Hepatocyte (in vitro differentiated cells): ENCODE results near the gene MAGI2. TPM values are rescaled to one million over a fixed set of nuclear protein-coding genes. Genes with fewer than 3 reads are reported as not detected.

Experiments used
- DNase-seq: peaks from one replicate; pipeline ENCODE4 v3.0.0-alpha.2; 2016; ENCODE audit warnings: low spot score
- H2AFZ ChIP-seq: fragments of 200-600 bp; sonication (generic); 2 replicates; pipeline ENCODE4 v1.6.0; 2016; ENCODE audit warnings: antibody characterized with exemption, mild to moderate bottlenecking
- H3K27ac ChIP-seq: fragments of 200-600 bp; sonication (generic); 2 replicates; pipeline ENCODE4 v1.5.1; 2016; ENCODE audit warnings: mild to moderate bottlenecking
- H3K27me3 ChIP-seq: fragments of 200-600 bp; sonication (generic); 2 replicates; pipeline ENCODE4 v1.6.1; 2016
- H3K36me3 ChIP-seq: fragments of 200-600 bp; sonication (generic); replicated peaks from 2 replicates; pipeline ENCODE4 v1.5.1; 2016; ENCODE audit warnings: low read depth; ENCODE audit not compliant: insufficient read depth
- H3K4me1 ChIP-seq: fragments of 200-600 bp; sonication (generic); 2 replicates; pipeline ENCODE4 v1.5.1; 2016; ENCODE audit warnings: mild to moderate bottlenecking, moderate library complexity; ENCODE audit not compliant: insufficient read depth
- H3K4me2 ChIP-seq: fragments of 200-600 bp; sonication (generic); 2 replicates; pipeline ENCODE4 v1.6.0; 2016
- H3K4me3 ChIP-seq: fragments of 200-600 bp; sonication (generic); 2 replicates; pipeline ENCODE4 v1.5.1; 2016; ENCODE audit warnings: mild to moderate bottlenecking
- H3K79me2 ChIP-seq: fragments of 200-600 bp; sonication (generic); 2 replicates; pipeline ENCODE4 v1.6.0; 2017; ENCODE audit warnings: mild to moderate bottlenecking
- H3K9me2 ChIP-seq: fragments of 200-600 bp; sonication (generic); replicated peaks from 2 replicates; pipeline ENCODE4 v1.6.0; 2017; ENCODE audit warnings: mild to moderate bottlenecking; ENCODE audit not compliant: insufficient read depth
- H3K9me3 ChIP-seq: fragments of 200-600 bp; sonication (generic); 2 replicates; pipeline ENCODE4 v1.5.1; 2016; ENCODE audit warnings: low read depth, mild to moderate bottlenecking
- H4K20me1 ChIP-seq: fragments of 200-600 bp; sonication (generic); 2 replicates; pipeline ENCODE4 v1.6.0; 2016; ENCODE audit warnings: mild to moderate bottlenecking; ENCODE audit not compliant: insufficient read depth, poor library complexity, severe bottlenecking
- EZH2 ChIP-seq: fragments of 200-600 bp; sonication (generic); IDR thresholded peaks from 2 replicates; pipeline ENCODE4 v1.6.1; 2016; ENCODE audit warnings: antibody characterized with exemption, mild to moderate bottlenecking, borderline replicate concordance
- EZH2phosphoT487 ChIP-seq: fragments of 200-600 bp; sonication (generic); IDR thresholded peaks from one replicate; pipeline ENCODE4 v1.6.1; 2018; ENCODE audit warnings: antibody characterized with exemption, mild to moderate bottlenecking, low read depth, moderate library complexity; ENCODE audit not compliant: unreplicated experiment, severe bottlenecking
- WGBS: methylation state at CpG from one replicate; pipeline ENCODE4 v1.1.6; 2016; ENCODE audit warnings: low lambda C conversion rate; ENCODE audit errors: missing lambda C conversion rate; 5-methylcytosine and 5-hydroxymethylcytosine counted together
- polyA plus RNA-seq: library from polyadenylated mRNA; unstranded; fragments of >200 nt; fragmentation: Nextera tagmentation; extraction: Ambion mirVana; gene quantifications from 2 replicates; pipeline ENCODE4 v1.2.1, GENCODE V29; 2016
- total RNA-seq: library from RNA; depleted of rRNA; stranded (reverse); fragments of >200 nt; gene quantifications from 2 replicates; pipeline ENCODE4 v1.2.3, GENCODE V29; 2014
- TF ChIP-seq, protein P1 (sequence below): fragments of 200-600 bp; sonication (generic); IDR thresholded peaks from 2 replicates; pipeline ENCODE4 v1.5.1; 2016; ENCODE audit warnings: antibody characterized with exemption, mild to moderate bottlenecking; ENCODE audit not compliant: poor library complexity

The MAGI2 gene
- total and polyA plus RNA-seq, 2 experiments from 2014 or later: 3.1 to 6.7 TPM

DNA sequence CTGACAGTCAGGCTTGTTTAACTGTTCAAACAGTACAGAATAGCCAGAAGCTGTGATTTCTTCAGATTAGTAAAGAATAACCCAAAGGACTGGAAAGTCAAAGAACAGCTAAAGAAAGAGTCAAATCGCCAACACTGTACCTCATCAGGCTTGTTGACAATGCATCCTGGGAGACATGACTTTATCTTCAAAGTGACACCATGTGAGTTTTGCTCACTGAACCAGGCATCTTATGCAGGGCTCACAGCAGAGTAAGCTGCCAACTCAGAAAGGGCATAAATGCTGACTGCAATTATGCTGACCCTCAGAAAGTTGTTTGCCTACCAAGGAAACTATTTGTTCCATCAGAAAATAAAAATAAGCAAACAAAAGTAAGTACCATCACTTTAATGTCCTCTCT, 96.4 kb downstream of the MAGI2 start:
- Histone ChIP-seq H3K9me2 (peaks cover 5% of the 10 kb centered on the region), H3K79me2 (no peaks in the 10 kb centered on the region), H4K20me1 (no peaks in the 10 kb centered on the region), H3K4me3 (no peak overlapping the region), H3K9me3 (no peaks in the 10 kb centered on the region), H3K27ac (no peak overlapping the region), H3K4me2 (no peak overlapping the region), H3K36me3 (no peaks in the 10 kb centered on the region), H2AFZ (no peak overlapping the region), H3K27me3 (no peaks in the 10 kb centered on the region), H3K4me1 (peaks cover 7% of the 10 kb centered on the region)
- no peak for TF ChIP-seq EZH2phosphoT487
- no peak for TF ChIP-seq EZH2
- TF ChIP-seq, protein P1, sequence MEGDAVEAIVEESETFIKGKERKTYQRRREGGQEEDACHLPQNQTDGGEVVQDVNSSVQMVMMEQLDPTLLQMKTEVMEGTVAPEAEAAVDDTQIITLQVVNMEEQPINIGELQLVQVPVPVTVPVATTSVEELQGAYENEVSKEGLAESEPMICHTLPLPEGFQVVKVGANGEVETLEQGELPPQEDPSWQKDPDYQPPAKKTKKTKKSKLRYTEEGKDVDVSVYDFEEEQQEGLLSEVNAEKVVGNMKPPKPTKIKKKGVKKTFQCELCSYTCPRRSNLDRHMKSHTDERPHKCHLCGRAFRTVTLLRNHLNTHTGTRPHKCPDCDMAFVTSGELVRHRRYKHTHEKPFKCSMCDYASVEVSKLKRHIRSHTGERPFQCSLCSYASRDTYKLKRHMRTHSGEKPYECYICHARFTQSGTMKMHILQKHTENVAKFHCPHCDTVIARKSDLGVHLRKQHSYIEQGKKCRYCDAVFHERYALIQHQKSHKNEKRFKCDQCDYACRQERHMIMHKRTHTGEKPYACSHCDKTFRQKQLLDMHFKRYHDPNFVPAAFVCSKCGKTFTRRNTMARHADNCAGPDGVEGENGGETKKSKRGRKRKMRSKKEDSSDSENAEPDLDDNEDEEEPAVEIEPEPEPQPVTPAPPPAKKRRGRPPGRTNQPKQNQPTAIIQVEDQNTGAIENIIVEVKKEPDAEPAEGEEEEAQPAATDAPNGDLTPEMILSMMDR: no peak
- DNase-seq: no peak
- 79% methylated on average over 1 of the region's 1 CpG for WGBS

DNA sequence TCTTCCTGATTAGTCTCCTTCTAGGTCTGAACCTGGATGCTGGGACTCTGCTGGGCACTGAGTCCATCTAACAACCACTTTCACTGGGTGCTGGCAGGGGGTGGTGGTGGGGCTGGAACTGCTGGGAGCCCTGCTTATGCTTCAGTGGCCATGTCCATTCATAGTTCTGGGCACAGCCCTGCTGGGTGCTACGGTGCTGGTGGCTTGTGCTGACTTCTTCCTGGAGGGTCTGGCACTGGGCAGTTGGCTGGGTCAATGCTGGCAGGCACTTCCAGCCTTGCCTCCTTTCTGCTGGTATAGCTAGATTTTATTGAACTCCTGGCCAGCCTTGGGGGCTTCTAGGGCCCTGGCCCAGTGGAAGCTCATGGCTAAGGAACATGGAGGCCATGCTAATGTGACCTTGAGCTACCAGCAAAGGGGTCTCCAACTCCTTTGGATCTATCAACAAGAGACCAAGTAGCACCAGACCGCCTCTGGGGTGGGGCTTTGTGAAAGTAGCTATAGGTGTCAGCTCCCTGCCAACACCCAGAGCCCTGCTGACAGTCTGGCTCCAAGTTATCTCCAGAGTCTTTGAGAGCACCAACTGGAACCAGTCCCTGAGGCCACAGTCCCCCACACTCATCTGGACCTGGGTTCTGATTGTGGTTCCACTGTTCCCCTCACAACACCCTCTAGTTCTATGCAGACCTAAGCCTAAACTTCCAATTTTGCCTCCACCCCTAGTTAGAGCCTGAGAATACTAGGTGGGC, 99.6 kb downstream of the MAGI2 start:
- Histone ChIP-seq H3K27me3 (no peaks in the 10 kb centered on the region), H3K9me3 (no peaks in the 10 kb centered on the region), H3K27ac (no peak overlapping the region), H2AFZ (no peak overlapping the region), H3K4me3 (no peak overlapping the region), H4K20me1 (no peaks in the 10 kb centered on the region), H3K9me2 (peaks cover 5% of the 10 kb centered on the region), H3K4me2 (no peak overlapping the region), H3K79me2 (no peaks in the 10 kb centered on the region), H3K4me1 (peaks cover 7% of the 10 kb centered on the region), H3K36me3 (no peaks in the 10 kb centered on the region)
- DNase-seq: no peak
- TF ChIP-seq EZH2phosphoT487 (no peak), EZH2 (no peak)
- TF ChIP-seq, protein P1: no peak
- WGBS: 94% methylated on average over 2 of the region's 2 CpGs

- no peaks in the 10 kb centered on the region for H3K36me3 ChIP-seq
- no peaks in the 10 kb centered on the region for H3K27me3 ChIP-seq
- H2AFZ ChIP-seq: no peak overlapping the region
- peaks cover 7% of the 10 kb centered on the region for H3K4me1 ChIP-seq
- H3K9me2 ChIP-seq: peaks cover 5% of the 10 kb centered on the region
- no peak overlapping the region for H3K27ac ChIP-seq
- no peaks in the 10 kb centered on the region for H3K9me3 ChIP-seq
- no peak overlapping the region for H3K4me3 ChIP-seq
- no peak overlapping the region for H3K4me2 ChIP-seq
- DNase-seq: no peak
- no peaks in the 10 kb centered on the region for H4K20me1 ChIP-seq
- TF ChIP-seq EZH2phosphoT487 (no peak), EZH2 (no peak)
- TF ChIP-seq, protein P1: no peak
- no peaks in the 10 kb centered on the region for H3K79me2 ChIP-seq
Observed at GRCh38 chr7:79352323-79352722, 101.1 kb downstream of the MAGI2 start.
